K562 (cell line): ENCODE results near the gene PRKACA. TPM values are rescaled to one million over a fixed set of nuclear protein-coding genes. Genes with fewer than 3 reads are reported as not detected.

Source experiments
- ATF6 ChIP-seq: sonication (generic); formaldehyde crosslinking; IDR thresholded peaks from 2 replicates; pipeline ENCODE4 v1.4.0; 2020; ENCODE audit warnings: mild to moderate bottlenecking, missing genetic modification reagents
- ETS2 ChIP-seq: IDR thresholded peaks from 2 replicates; pipeline ENCODE4 v1.6.1; 2016; ENCODE audit warnings: borderline replicate concordance, missing genetic modification characterization, mild to moderate bottlenecking, moderate library complexity, missing compliant biosample characterization; ENCODE audit not compliant: poor library complexity, severe bottlenecking
- HDAC6 ChIP-seq: IDR thresholded peaks from 2 replicates; pipeline ENCODE4 v1.6.1; 2012; ENCODE audit warnings: low read depth, mild to moderate bottlenecking, control low read depth, inconsistent platforms, low read length, moderate library complexity
- MCM2 ChIP-seq: fragments of 450-650 bp; IDR thresholded peaks from 2 replicates; pipeline ENCODE4 v1.6.1; 2017; ENCODE audit warnings: low read depth, mild to moderate bottlenecking
- MYC ChIP-seq, 2 experiments: fragments of 250-450 bp in 1 of 2; sonication (Bioruptor Pico) in 1 of 2; IDR thresholded peaks; 2 replicates each; pipeline versions ENCODE4 v1.5.1 to v1.6.1; 2012 to 2021; ENCODE audit warnings: low read depth in 2 of 2, borderline replicate concordance in 1 of 2, improper control_type of control experiment in 1 of 2, low read length in 1 of 2, mild to moderate bottlenecking in 1 of 2, moderate library complexity in 1 of 2
- PHF8 ChIP-seq: fragments of 200-600 bp; sonication (generic); IDR thresholded peaks from 2 replicates; pipeline ENCODE4 v1.6.1; 2012; ENCODE audit warnings: mixed run types, mild to moderate bottlenecking, inconsistent platforms, low read length, moderate library complexity, borderline replicate concordance
- REST ChIP-seq, 2 experiments: fragments of 450-650 bp; formaldehyde crosslinking in 1 of 2; IDR thresholded peaks; 2 replicates each; pipeline versions ENCODE4 v1.4.0 to v1.6.1; 2014 to 2020; ENCODE audit warnings: mild to moderate bottlenecking in 2 of 2, borderline replicate concordance in 1 of 2, low read depth in 1 of 2
- SMAD2 ChIP-seq: fragments of 150-350 bp; IDR thresholded peaks from 2 replicates; pipeline ENCODE4 v1.6.1; 2014; ENCODE audit warnings: low read depth, mild to moderate bottlenecking, low read length
- SNRNP70 ChIP-seq: fragments of 200-400 bp; formaldehyde crosslinking; optimal IDR thresholded peaks from 2 replicates; pipeline ENCODE3; 2017; ENCODE audit warnings: low read depth, low read length
- TBL1XR1 ChIP-seq, 2 experiments: IDR thresholded peaks; 2 replicates each; pipeline ENCODE4 v1.6.1; 2012; ENCODE audit warnings: improper control_type of control experiment in 2 of 2, low read length in 2 of 2, mild to moderate bottlenecking in 1 of 2
- ZBTB7A ChIP-seq: IDR thresholded peaks from 2 replicates; pipeline ENCODE4 v1.6.1; 2011; ENCODE audit warnings: low read depth, mild to moderate bottlenecking, low read length, moderate library complexity, borderline replicate concordance; ENCODE audit not compliant: control insufficient read depth
- ZFP36 ChIP-seq: fragments of 150-350 bp; IDR thresholded peaks from 2 replicates; pipeline ENCODE4 v1.6.1; 2018; ENCODE audit warnings: low read length, low read depth; ENCODE audit not compliant: partially characterized antibody
- ZNF23 ChIP-seq: fragments of 250-450 bp; sonication (Bioruptor Pico); IDR thresholded peaks from 2 replicates; pipeline ENCODE4 v1.4.0; 2020; ENCODE audit warnings: mild to moderate bottlenecking
- polyA plus RNA-seq, 8 experiments: library from polyadenylated mRNA; depleted of rRNA in 4 of 8; stranded (reverse) in 5 of 8; unstranded in 3 of 8; fragments of >200 nt; fragmentation: Nextera tagmentation in 2 of 8; fragmentation: Illumina TruSeq in 1 of 8; extraction: Ambion mirVana in 2 of 8; extraction: Trizol in 1 of 8; gene quantifications; 2 replicates each; pipeline versions ENCODE4 v1.2.1 to v1.2.3, GENCODE V29; 2011 to 2014; ENCODE audit warnings: inconsistent platforms in 1 of 8, missing spikeins in 1 of 8
- total RNA-seq, 7 experiments: library from RNA; depleted of rRNA in 6 of 7; stranded (reverse); fragments of >200 nt in 6 of 7; fragmentation: Illumina TruSeq in 2 of 7; extraction: Trizol in 2 of 7; gene quantifications; 2 replicates each; pipeline versions ENCODE4 v1.2.1 to v1.2.3, GENCODE V29; 2011 to 2021; ENCODE audit warnings: low replicate concordance in 1 of 7

Gene PRKACA
- total and polyA plus RNA-seq, 9 of the 15 experiments (the other 6 are each of a cell fraction or from before 2014, with no cell fraction given) = 1.2 to 63.1 (median 13.0) TPM

- TF ChIP-seq ATF6 (CRISPR knock-in tag) = no peak; the same call in 1 of the 2 replicates
- peak; percentile 13; the same call in 1 of the 2 replicates for TF ChIP-seq REST (IDR thresholded peaks at IDR 0.05; ENCODE audit: borderline replicate concordance)
- TF ChIP-seq REST (CRISPR knock-in tag; IDR thresholded peaks at IDR 0.05; ENCODE audit: low read depth) = no peak
- TF ChIP-seq TBL1XR1 (IDR thresholded peaks at IDR 0.05; ENCODE audit: low read length in 2 of 2) = no peak
- no peak for TF ChIP-seq MCM2
- TF ChIP-seq MYC (IDR thresholded peaks at IDR 0.05; ENCODE audit: low read depth, low read length) = no peak
- TF ChIP-seq MYC (CRISPR knock-in tag; IDR thresholded peaks at IDR 0.05; ENCODE audit: borderline replicate concordance, low read depth) = 0 out of 2 replicates have a peak, but pooled peaks have one; percentile 54
- TF ChIP-seq SMAD2 = no peak
- peak; percentile 33; the same call in 1 of the 2 replicates for TF ChIP-seq ZBTB7A
- TF ChIP-seq HDAC6 = no peak
- no peak for TF ChIP-seq ZNF23 (CRISPR knock-in tag)
- peak; percentile 16; the same call in 1 of the 2 replicates for TF ChIP-seq PHF8
- no peak for TF ChIP-seq SNRNP70
- no peak for TF ChIP-seq ETS2 (tag)
- TF ChIP-seq ZFP36 = peak; percentile 86
These were observed 35.5 kb downstream of the PRKACA start (continued) for GRCh38 chr19:14081797-14082674.
